GM19193 (cell line): ENCODE measurements around the gene ARHGEF7.
A peak's percentile ranks its signal among the peaks of the same experiment; 100 is the strongest.

Experiments
- POLR2A ChIP-seq: IDR thresholded peaks from 4 replicates; pipeline ENCODE4 v1.6.1; 2011; ENCODE audit not compliant: insufficient read depth, insufficient read length; ENCODE audit errors: extremely low read depth

The ARHGEF7 gene

GRCh38 chr13:111174377-111175114 lies 59.4 kb downstream of the ARHGEF7 start:
- TF ChIP-seq POLR2A = no peak

GRCh38 chr13:111175372-111175771 lies 60.3 kb downstream of the ARHGEF7 start:
- no peak for TF ChIP-seq POLR2A

- no peak for TF ChIP-seq POLR2A
These were observed 60.8 kb downstream of the ARHGEF7 start for GRCh38 chr13:111175935-111176334.

GRCh38 chr13:111176421-111176820 lies 61.3 kb downstream of the ARHGEF7 start:
- TF ChIP-seq POLR2A = no peak

- no peak for TF ChIP-seq POLR2A
These were observed 62.1 kb downstream of the ARHGEF7 start for GRCh38 chr13:111177081-111177711.

GRCh38 chr13:111177921-111178320 lies 62.8 kb downstream of the ARHGEF7 start:
- TF ChIP-seq POLR2A = no peak

GRCh38 chr13:111178402-111178801 lies 63.3 kb downstream of the ARHGEF7 start:
- TF ChIP-seq POLR2A = no peak

- TF ChIP-seq POLR2A = no peak
These were observed 65.0 kb downstream of the ARHGEF7 start for GRCh38 chr13:111179908-111180760.

GRCh38 chr13:111181977-111182376 lies 66.9 kb downstream of the ARHGEF7 start:
- TF ChIP-seq POLR2A = no peak

- TF ChIP-seq POLR2A = no peak
These were observed 68.1 kb downstream of the ARHGEF7 start for GRCh38 chr13:111183087-111183645.

- no peak for TF ChIP-seq POLR2A
These were observed 68.8 kb downstream of the ARHGEF7 start for GRCh38 chr13:111183959-111184358.

- peak; percentile 60 for TF ChIP-seq POLR2A
These were observed 69.6 kb downstream of the ARHGEF7 start for GRCh38 chr13:111184458-111185401.

GRCh38 chr13:111186305-111186935 lies 71.3 kb downstream of the ARHGEF7 start:
- no peak for TF ChIP-seq POLR2A

- TF ChIP-seq POLR2A = no peak
These were observed 72.9 kb downstream of the ARHGEF7 start for GRCh38 chr13:111187960-111188541.
